ENCODE measurements around the gene MIPOL1.

Gene MIPOL1

DNA sequence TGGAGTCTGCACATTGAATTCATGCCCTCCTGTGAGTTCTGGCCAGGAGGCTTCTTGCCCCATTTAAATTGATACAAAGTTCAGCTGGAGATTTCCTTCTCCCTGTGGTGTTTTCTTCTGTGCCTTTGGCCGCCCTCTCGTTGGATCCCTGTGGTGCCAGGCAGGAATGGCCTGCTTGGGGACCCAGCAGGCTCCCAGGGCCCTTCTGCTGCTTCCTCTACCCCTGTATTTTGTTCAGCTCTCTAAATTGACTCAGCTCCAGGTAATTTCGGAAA, 200.1 kb downstream of the MIPOL1 start:
- no peak for DNase-seq (ENCODE audit: low read depth in 2 of 2)

- no peak for DNase-seq (ENCODE audit: low read depth in 2 of 2)
Measured at GRCh38 chr14:37399517-37399916, 201.8 kb downstream of the MIPOL1 start.

GRCh38 chr14:37401093-37401492, 203.4 kb downstream of the MIPOL1 start:
- DNase-seq (ENCODE audit: low read depth in 2 of 2) = no peak

DNA sequence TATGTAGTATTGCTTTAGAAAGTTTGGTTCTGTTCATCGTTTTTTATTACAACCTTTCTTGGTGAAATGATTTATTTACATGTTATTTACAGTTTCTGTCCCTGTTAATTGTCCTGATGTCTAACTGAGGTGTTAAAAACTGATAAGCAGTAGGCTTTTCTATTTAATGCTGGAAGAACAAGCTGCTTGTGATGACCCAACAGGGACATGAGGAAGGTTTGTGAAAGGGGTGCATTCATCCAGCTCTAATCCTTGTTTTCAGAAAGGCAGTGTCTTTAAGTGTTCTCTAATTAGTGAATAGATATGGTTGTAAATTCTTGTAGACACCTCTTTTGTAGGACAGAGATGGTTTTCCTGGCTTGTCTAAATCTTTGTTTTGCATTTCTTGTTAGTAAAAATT, 205.9 kb downstream of the MIPOL1 start:
- DNase-seq (ENCODE audit: low read depth in 2 of 2) = no peak

DNA sequence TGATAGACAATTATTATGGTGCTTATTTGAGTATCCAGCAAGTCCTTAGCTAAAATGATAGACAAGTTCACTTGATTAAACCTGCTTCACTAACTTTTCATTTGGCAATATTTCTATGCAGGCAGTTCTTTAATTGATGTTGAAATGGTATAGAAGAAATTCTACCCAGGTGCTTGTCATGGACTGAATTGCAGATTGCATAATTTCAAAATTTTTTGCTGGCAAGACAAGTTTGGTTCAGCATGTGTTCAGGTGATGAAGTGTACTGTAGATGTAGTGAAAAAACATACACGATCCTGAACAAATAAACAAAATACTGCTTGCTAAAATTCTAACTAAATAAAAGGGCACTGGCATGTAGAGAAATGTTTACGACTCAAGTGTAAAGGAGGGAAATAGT, 208.4 kb downstream of the MIPOL1 start:
- no peak for DNase-seq (ENCODE audit: low read depth in 2 of 2)

GRCh38 chr14:37411079-37411735, 213.5 kb downstream of the MIPOL1 start:
- DNase-seq (ENCODE audit: low read depth in 2 of 2) = no peak

DNA sequence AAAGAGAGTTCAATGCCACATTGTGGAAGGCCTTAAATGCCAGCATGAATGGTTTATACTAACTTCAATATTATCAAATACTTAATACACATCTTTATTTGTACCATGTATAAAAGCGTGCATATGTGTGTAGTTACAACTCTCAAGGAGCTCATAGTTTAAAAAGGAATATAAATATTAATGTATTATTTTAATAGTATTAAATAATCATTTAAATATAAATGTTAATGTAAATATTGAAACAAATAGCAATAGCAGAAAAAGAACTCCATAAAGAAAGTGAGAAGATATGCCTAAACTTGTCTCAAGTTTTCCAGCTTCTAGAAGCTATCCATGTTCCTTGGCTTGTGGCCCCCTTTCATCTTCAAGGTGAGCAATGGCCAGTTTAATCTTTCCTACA, 215.3 kb downstream of the MIPOL1 start:
- no peak for DNase-seq (ENCODE audit: low read depth in 2 of 2)

GRCh38 chr14:37413504-37414003, 215.8 kb downstream of the MIPOL1 start:
- DNase-seq (ENCODE audit: low read depth in 2 of 2) = no peak

DNA sequence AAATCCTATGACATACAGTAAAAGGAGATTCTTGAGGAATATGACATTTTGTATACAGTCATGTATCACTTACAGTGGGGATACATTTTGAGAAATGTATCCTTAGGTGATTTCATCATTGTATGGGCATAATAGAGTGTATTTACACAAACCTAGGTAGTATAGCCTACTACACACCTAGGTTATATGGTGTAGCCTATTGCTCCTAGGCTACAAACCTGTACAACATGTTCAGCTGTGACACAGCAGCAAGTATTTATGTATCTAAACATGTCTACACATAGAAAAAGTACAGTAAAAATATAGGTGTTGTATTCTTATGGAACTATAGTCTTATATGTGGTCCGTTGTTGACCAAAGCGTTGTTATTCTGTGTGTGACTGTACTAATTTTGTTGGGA, 218.5 kb downstream of the MIPOL1 start:
- DNase-seq (ENCODE audit: low read depth in 2 of 2) = no peak

DNA sequence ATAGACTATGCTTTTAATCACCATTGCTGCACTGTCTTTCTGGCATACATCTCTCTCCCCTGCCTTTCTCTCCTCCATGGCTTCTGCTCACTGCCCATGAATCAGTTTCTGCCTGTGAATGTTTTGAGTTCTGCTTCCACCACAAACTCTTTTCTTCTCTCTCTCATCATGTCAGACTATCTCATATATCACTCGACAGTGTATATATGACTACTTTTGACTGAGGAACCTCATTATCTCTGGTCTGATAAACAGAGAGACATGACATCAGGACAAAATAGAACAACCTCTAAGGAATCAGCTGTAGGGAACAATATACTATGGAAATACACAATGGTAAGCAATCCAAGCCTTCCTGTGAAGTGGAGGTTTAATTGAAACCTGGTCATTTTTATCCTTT, 219.4 kb downstream of the MIPOL1 start:
- DNase-seq (ENCODE audit: low read depth in 2 of 2) = no peak

DNA sequence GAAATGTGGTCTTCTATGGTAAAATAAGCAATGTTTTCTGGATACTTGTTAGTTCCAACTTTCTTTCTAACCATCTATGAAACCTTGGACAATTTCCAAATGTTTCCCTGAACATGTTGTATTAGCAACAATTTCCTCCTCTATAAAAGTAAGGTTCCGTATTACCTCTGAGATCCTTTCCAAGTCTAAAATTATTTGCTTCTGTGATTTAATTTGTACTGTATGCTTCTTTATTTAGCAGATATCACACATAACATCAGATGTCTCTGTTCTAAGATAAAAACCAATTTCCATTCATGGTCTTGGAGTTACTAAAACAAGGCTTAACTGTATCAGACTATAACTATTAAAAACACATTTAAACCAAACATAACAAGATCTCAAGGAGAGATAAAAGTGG, 220.1 kb downstream of the MIPOL1 start:
- DNase-seq (ENCODE audit: low read depth in 2 of 2) = no peak

DNA sequence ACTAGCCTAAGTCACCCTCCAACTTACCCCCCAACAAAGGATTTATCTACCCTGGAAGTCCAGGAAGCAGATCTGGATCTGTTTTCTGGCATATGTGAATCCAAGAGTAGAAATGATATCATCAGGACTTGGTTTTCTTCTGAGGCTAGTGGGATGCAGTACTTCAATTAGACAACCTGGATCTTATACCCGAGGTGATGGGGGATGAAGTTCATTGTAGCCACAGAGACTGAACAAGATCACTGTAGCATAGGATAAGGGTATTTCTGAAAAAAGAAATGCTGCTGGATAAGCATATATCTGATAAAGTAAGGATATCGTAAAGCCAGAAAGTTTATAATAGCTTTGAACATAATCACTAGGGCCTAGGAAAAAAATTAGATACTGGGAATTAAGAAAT, 222.9 kb downstream of the MIPOL1 start:
- DNase-seq (ENCODE audit: low read depth in 2 of 2) = no peak

DNA sequence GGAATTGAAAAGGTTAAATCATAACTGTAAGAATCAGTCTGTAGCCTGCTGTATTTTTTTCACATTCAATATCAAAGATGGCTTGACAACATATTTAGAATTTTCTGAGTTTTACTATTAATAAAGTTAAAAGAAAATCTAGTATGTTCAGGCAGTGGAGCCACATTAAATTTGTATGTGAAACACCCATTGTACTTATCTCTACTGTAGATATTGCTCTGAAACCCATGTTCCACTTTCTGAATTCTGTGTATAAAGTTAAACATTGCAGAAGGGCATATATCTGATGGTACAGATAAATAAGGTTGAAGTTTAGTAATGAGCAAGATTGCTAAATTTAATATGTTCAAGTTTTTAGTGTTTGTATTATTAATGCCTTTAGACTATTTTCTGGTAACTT, 224.6 kb downstream of the MIPOL1 start:
- no peak for DNase-seq (ENCODE audit: low read depth in 2 of 2)

- DNase-seq (ENCODE audit: low read depth in 2 of 2) = no peak
Measured at GRCh38 chr14:37422748-37423147, 225.0 kb downstream of the MIPOL1 start.

DNA sequence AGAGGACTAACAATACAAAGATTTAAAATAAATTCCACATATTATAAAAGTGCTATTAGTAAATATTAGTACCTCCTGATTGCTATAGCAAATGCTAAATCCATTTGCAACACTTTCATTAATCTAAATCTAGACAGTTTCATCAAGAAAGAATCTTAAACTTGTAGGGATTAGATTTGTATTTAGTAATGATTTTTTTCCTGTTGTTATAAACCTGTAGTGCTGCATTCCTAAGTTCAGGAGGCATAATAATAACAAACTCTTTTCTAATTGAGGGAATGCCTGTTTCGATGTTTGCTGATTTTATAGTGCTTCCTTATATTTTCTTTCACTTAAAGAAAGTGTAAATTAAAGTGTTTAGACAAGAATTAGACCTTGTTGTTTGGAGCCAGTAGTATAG, 231.2 kb downstream of the MIPOL1 start:
- DNase-seq (ENCODE audit: low read depth in 2 of 2) = no peak

DNA sequence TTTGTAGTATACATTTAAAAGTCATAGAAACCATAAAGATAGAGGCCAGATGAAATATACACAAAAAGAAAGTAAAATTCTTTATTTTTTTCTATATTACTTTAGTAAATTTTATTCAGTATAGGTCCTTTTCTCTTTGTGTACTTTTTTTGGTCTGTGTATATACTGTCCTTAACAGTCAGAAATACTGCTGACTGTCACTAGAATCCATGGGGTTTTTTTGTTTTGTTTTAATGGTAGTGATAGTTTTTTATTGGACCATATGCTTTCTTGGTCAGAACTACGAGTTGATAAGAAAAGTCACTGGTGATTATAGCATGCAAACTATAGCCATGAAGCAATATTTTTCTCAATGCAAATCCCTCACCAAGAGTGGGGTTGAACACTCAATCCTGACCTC, 231.9 kb downstream of the MIPOL1 start:
- DNase-seq (ENCODE audit: low read depth in 2 of 2) = no peak

- DNase-seq (ENCODE audit: low read depth in 2 of 2) = no peak
Measured at GRCh38 chr14:37434867-37435266, 237.1 kb downstream of the MIPOL1 start.

DNA sequence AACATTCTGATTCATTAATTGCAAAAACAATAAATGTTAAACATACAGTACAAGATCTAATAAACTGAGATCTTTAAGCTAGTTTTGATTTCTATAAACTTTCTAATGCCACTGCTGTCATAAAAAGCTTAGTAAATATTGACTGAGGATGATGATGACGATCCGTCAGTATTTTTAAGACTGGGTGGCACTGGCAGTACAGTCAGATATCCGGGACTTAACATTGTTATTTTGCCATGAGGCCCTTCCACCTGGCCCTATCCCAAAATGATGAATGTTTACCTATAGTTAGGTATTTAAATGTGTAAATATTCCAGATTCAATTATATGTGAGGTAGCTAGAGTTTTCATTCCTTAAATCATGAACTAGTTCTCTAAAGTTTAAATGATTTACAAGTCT, 238.8 kb downstream of the MIPOL1 start:
- no peak for DNase-seq (ENCODE audit: low read depth in 2 of 2)

DNA sequence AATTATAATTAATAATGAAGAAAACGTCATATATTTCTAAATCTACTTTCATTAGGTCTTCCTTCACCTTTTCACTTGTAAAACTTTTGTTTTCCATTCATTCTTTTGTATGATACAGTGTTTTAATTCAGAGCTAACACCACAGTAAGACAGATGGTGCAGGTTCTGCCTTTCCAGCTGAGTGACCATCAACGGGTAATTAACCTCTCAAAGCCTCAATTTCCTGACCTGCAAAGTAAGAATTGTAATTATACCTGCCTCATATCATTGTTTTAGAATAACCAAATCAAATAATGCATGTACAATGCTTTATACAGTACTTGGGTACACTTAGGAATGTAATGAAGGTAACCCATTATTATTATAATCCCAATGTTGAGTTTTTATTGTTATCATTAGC, 239.8 kb downstream of the MIPOL1 start:
- DNase-seq (ENCODE audit: low read depth in 2 of 2) = no peak

DNA sequence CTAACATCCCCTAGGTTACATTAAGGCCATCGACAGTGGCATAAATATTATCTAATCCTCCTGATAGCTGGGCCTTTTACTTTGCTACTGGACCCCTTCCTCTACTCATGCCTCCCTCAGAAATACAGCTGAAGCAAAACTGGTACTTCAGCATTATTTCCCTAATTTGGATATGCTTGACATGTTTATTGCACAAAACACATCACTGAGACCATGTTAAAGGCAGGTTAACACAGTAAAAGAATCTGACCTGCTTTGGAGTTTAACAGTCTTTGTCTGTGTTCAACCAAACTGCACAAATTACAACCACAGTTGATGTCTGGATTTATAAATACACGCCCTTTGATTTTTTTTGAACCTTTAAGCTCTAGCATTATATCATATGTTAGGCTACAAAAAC, 240.7 kb downstream of the MIPOL1 start:
- DNase-seq (ENCODE audit: low read depth in 2 of 2) = no peak

GRCh38 chr14:37443461-37443860, 245.7 kb downstream of the MIPOL1 start:
- DNase-seq (ENCODE audit: low read depth in 2 of 2) = no peak

GRCh38 chr14:37447883-37448391, 250.2 kb downstream of the MIPOL1 start:
- no peak for DNase-seq (ENCODE audit: low read depth in 2 of 2)

DNA sequence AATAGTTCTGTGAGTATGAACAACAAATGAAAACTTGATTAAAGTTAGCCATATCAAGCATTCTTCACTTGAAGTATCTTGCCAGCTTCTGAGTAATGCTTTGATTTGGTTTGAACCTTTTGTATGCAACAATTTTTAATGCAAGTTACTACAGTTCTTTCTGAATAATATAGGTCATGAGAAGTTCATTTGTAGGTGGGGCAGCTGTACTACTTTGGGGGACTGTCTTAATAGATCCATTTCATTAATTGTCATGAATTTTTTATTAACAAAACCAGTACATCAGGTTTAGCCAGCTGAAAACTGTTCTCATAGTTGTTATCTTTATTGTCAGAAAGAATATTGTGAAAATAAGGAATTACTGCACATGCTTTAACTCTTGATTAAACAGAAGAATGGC, 254.6 kb downstream of the MIPOL1 start:
- DNase-seq (ENCODE audit: low read depth in 2 of 2) = no peak

DNA sequence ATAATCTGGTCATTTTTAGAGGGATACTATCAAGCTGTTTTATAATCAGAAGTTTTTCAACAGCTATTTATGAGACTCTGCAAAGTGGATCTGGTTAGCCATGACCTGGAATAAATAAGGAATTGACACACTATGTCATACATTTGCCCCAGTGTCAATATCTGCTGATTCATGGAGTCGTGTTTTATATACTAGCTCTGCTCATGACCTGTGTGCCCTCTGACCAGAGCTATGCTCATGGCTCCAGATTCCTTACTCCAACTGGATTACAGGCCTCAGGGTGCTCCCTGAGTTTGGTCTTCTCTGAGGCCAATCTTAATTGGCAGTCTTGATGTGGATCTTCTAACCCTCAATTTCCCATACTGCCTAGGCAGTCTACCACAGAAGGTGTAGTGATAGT, 256.2 kb downstream of the MIPOL1 start:
- DNase-seq (ENCODE audit: low read depth in 2 of 2) = no peak

Data from stimulated activated CD8-positive, alpha-beta memory T cell treated with anti-CD3 and anti-CD28 coated beads, Interleukin-2, amount 100 ng/mL, for 48 hours (primary cell).